ENCODE data around the gene RPL38.

The RPL38 gene

GRCh38 chr17:74249590-74250270, 46.3 kb downstream of the RPL38 start:
- no peak overlapping the region for H3K4me3 ChIP-seq (ENCODE audit: low read depth, low read length)
- TF ChIP-seq, protein P1, sequence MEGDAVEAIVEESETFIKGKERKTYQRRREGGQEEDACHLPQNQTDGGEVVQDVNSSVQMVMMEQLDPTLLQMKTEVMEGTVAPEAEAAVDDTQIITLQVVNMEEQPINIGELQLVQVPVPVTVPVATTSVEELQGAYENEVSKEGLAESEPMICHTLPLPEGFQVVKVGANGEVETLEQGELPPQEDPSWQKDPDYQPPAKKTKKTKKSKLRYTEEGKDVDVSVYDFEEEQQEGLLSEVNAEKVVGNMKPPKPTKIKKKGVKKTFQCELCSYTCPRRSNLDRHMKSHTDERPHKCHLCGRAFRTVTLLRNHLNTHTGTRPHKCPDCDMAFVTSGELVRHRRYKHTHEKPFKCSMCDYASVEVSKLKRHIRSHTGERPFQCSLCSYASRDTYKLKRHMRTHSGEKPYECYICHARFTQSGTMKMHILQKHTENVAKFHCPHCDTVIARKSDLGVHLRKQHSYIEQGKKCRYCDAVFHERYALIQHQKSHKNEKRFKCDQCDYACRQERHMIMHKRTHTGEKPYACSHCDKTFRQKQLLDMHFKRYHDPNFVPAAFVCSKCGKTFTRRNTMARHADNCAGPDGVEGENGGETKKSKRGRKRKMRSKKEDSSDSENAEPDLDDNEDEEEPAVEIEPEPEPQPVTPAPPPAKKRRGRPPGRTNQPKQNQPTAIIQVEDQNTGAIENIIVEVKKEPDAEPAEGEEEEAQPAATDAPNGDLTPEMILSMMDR (IDR thresholded peaks at IDR 0.05; ENCODE audit: borderline replicate concordance, insufficient read depth, low read depth, low read length) = no peak

- no peak overlapping the region for H3K4me3 ChIP-seq (ENCODE audit: low read depth, low read length)
- TF ChIP-seq, protein P1 (IDR thresholded peaks at IDR 0.05; ENCODE audit: borderline replicate concordance, insufficient read depth, low read depth, low read length) = no peak
Measured at GRCh38 chr17:74250324-74250995, 47.0 kb downstream of the RPL38 start.

- TF ChIP-seq, protein P1 (IDR thresholded peaks at IDR 0.05; ENCODE audit: borderline replicate concordance, insufficient read depth, low read depth, low read length) = no peak
Measured at GRCh38 chr17:74251051-74251450, 47.6 kb downstream of the RPL38 start.

DNA sequence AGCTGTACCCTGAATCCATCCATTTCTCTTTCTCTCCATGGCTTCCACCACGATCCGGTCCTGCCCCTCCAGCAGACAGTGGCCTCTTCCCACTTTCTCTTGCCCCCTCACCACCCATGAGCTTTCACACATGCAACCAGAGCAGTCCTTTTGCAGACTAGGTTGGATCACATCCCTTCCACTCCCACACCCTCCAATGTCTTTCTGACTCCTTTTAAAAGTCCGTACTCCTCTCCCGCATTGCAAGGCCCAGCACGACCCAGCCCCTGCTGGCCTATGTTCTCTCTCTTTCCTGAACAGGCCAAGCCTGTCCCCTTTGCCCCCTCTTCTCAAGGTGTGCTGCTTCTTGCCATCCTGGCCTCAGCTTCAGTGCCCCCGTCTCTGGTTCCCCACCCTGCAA, 48.1 kb downstream of the RPL38 start:
- TF ChIP-seq, protein P1 (IDR thresholded peaks at IDR 0.05; ENCODE audit: borderline replicate concordance, insufficient read depth, low read depth, low read length) = no peak
- no peak overlapping the region for H3K4me3 ChIP-seq (ENCODE audit: low read depth, low read length)

More at GRCh38 chr17:74251051-74251450, 47.6 kb downstream of the RPL38 start:
- H3K4me3 ChIP-seq (ENCODE audit: low read depth, low read length) = no peak overlapping the region

- TF ChIP-seq, protein P1 (IDR thresholded peaks at IDR 0.05; ENCODE audit: borderline replicate concordance, insufficient read depth, low read depth, low read length) = no peak
- H3K4me3 ChIP-seq (ENCODE audit: low read depth, low read length) = no peak overlapping the region
Measured at GRCh38 chr17:74252211-74252610, 48.7 kb downstream of the RPL38 start.

DNA sequence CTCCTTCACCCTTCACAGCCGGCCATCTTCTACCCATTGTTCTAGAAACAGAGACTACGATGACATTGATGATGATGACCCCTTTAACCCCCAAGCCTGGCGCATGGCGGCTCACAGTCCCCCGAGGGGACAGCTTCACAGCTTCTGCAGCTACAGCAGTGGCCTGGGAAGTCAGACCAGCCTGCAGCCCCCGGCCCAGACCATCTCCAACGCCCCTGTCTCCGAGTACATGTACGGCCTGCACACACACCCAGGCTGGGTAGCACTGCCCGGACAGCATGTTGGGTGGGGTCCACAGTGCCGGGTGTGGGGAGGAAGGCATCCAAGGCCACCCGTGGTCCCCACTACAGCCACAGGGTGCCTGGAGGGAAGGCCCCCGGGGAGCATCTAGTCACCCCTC, 49.6 kb downstream of the RPL38 start:
- TF ChIP-seq, protein P1 (IDR thresholded peaks at IDR 0.05; ENCODE audit: borderline replicate concordance, insufficient read depth, low read depth, low read length) = no peak
- H3K4me3 ChIP-seq (ENCODE audit: low read depth, low read length) = no peak overlapping the region

GRCh38 chr17:74257311-74257710, 53.8 kb downstream of the RPL38 start:
- TF ChIP-seq, protein P1 (IDR thresholded peaks at IDR 0.05; ENCODE audit: borderline replicate concordance, insufficient read depth, low read depth, low read length) = no peak
- H3K4me3 ChIP-seq (ENCODE audit: low read depth, low read length) = no peak overlapping the region
